ENCODE results near the gene DMPK. TPM values are rescaled to one million over a fixed set of nuclear protein-coding genes. Genes with fewer than 3 reads are reported as not detected.

Gene DMPK
- total and polyA plus RNA-seq, 2 of the 4 experiments (the other 2 are of a cell fraction), result 7.9 to 50.7 TPM

- Histone ChIP-seq H4K5ac (ENCODE audit: low read depth, low read length) (peak overlapping the region; percentile 78), H3K27me3 (ENCODE audit: control insufficient read depth, insufficient read depth, low read length) (no peaks in the 10 kb centered on the region), H2BK5ac (ENCODE audit: low read depth, low read length, poor library complexity, severe bottlenecking) (peak overlapping the region; percentile 97), H3K27ac (ENCODE audit: insufficient read depth, low read length) (peak overlapping the region; percentile 98), H4K20me1 (ENCODE audit: insufficient read depth, low read length) (peaks cover 12% of the 10 kb centered on the region), H4K91ac (ENCODE audit: insufficient read depth, low read depth, low read length) (peak overlapping the region; percentile 92), H2BK120ac (ENCODE audit: low read depth, low read length) (peak overlapping the region; percentile 63), H3K36me3 (ENCODE audit: control insufficient read depth, insufficient read depth, low read length) (peaks cover 8% of the 10 kb centered on the region; the same call in 1 of the 2 replicates), H3K79me1 (ENCODE audit: low read depth in 1 of 2, low read length in 2 of 2) (peaks cover 4 to 20% of the 10 kb centered on the region in 2 experiments; a peak in 1 of 4 replicates), H4K8ac (ENCODE audit: low read depth in 2 of 2, low read length in 2 of 2) (peak overlapping the region; percentile 15 to 82; a peak in 3 of 4 replicates), H3K4ac (ENCODE audit: low read depth, low read length) (peak overlapping the region; percentile 89), H3K9me3 (ENCODE audit: control insufficient read depth, insufficient read depth, low read length) (no peaks in the 10 kb centered on the region), H2AFZ (replicated peaks; ENCODE audit: low read length, poor library complexity) (peak overlapping the region; percentile 94), H3K9me1 (ENCODE audit: insufficient read depth, low read length) (no peaks in the 10 kb centered on the region; the same call in 1 of the 2 replicates), H3K9ac (ENCODE audit: low read depth, low read length) (peak overlapping the region; percentile 94), H3K4me2 (ENCODE audit: low read depth, low read length) (peak overlapping the region; percentile 87), H3K14ac (replicated peaks; ENCODE audit: low read depth, low read length) (peak overlapping the region; percentile 65), H3K56ac (ENCODE audit: extremely low read depth, insufficient read depth, low read length) (peak overlapping the region; percentile 74), H2BK15ac (ENCODE audit: low read depth, low read length) (no peak overlapping the region; the same call in 2 of the 3 replicates), H3K18ac (ENCODE audit: low read depth, low read length) (peak overlapping the region; percentile 72), H3K4me1 (ENCODE audit: control insufficient read depth, insufficient read depth, low read length) (peaks cover 22% of the 10 kb centered on the region), H2AK5ac (ENCODE audit: low read depth, low read length) (peak overlapping the region; percentile 73), H2BK20ac (ENCODE audit: low read depth, low read length) (no peak overlapping the region), H3K4me3 (ENCODE audit: insufficient read depth, low read depth, low read length) (peak overlapping the region; percentile 62), H2AK9ac (replicated peaks; ENCODE audit: low read depth, low read length, poor library complexity) (peak overlapping the region; percentile 98), H3K23ac (ENCODE audit: low read depth, low read length) (peak overlapping the region; percentile 57)
- POLR2A ChIA-PET (ENCODE audit: unreplicated experiment), result interaction anchor here (0.8 to 1.2 kb wide), 4 partner anchors 24 to 76 kb away, joined by 3 to 6 read pairs (median 5); partner anchors contain the start of genes DMWD, QPCTL and SNRPD2
- dilution Hi-C loops (cut with HindIII; ENCODE audit: low sequenced_read_pairs, unreplicated experiment) (no loop called here), in situ Hi-C loops (cut with MboI; ENCODE audit: low sequenced_read_pairs) (no loop called here), intact Hi-C loops (cut with micrococcal nuclease) (loop anchor here (2.0 kb wide), 1 partner anchor 76 kb away; the partner anchor contains the start of gene QPCTL)
- no TSS peak for BruUV-seq (replicated peaks)
- no peak for TF ChIP-seq BHLHE40 (IDR thresholded peaks at IDR 0.05; ENCODE audit: low read depth, low read length)
- no peak for TF ChIP-seq NFE2L2 (IDR thresholded peaks at IDR 0.05; ENCODE audit: low read depth, low read length)
- no peak for TF ChIP-seq ELK1 (IDR thresholded peaks at IDR 0.05; ENCODE audit: borderline replicate concordance, low read depth, low read length)
- TF ChIP-seq RAD21 (IDR thresholded peaks at IDR 0.05; ENCODE audit: low read length), result no peak
- no peak for TF ChIP-seq MAZ (IDR thresholded peaks at IDR 0.05; ENCODE audit: borderline replicate concordance, low read depth, low read length)
- no peak for TF ChIP-seq FOS (IDR thresholded peaks at IDR 0.05; ENCODE audit: low read depth, low read length)
- CTCF ChIA-PET, result interaction anchor here (1.3 to 3.0 kb wide), 2 partner anchors 31 to 49 kb away, joined by 4 to 24 read pairs; no protein-coding TSS in a partner anchor
- no peak for ATAC-seq (ENCODE audit: low read depth)
- WGBS, 2 experiments (ENCODE audit: extremely low coverage in 2 of 2, insufficient read length in 1 of 2), result 0% methylated on average over 13 of the region's 33 CpGs; no CpG with 5 or more reads in 1 of the 2 experiments
- peak; percentile 41 for DNase-seq
Measured at GRCh38 chr19:45768655-45768983, 13.7 kb downstream of the DMPK start.
